ENCODE measurements around the gene DLG2. TPM values are rescaled to one million over a fixed set of nuclear protein-coding genes. Genes with fewer than 3 reads are reported as not detected.

Gene DLG2
- total and polyA plus RNA-seq, 2 of the 4 experiments (the other 2 are of a cell fraction) = 0.31 to 0.36 TPM

DNA sequence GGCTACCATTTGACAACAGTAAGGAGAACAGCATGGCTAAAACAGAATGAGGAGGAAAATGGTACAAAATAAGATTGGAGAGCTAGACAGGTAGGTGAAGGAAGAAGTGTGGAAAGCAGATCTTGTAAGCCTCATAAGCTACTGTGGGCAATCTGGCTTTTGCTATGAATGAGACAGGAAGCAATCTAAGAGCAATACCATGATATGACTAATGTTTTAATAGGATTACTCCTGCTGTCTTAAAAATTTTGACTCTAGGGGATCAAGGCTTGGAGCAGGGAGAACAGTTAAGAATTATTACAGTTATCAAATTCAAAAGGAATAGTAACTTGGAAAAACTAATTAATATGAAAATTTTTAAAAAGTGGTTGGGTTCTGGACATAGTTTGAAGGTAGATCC is 1174.9 kb downstream of the DLG2 start:
- Histone ChIP-seq H3K4ac (ENCODE audit: low read depth, low read length) (no peak overlapping the region), H2AK5ac (ENCODE audit: low read depth, low read length) (no peak overlapping the region), H3K4me3 (ENCODE audit: insufficient read depth, low read depth, low read length) (no peak overlapping the region), H3K9ac (ENCODE audit: low read depth, low read length) (no peak overlapping the region), H3K36me3 (ENCODE audit: control insufficient read depth, insufficient read depth, low read length) (no peaks in the 10 kb centered on the region), H2BK5ac (ENCODE audit: low read depth, low read length, poor library complexity, severe bottlenecking) (no peak overlapping the region), H3K4me2 (ENCODE audit: low read depth, low read length) (no peak overlapping the region), H3K27me3 (ENCODE audit: control insufficient read depth, insufficient read depth, low read length) (no peaks in the 10 kb centered on the region), H3K9me1 (ENCODE audit: insufficient read depth, low read length) (no peaks in the 10 kb centered on the region), H4K5ac (ENCODE audit: low read depth, low read length) (no peak overlapping the region), H3K27ac (ENCODE audit: insufficient read depth, low read length) (no peak overlapping the region), H4K20me1 (ENCODE audit: insufficient read depth, low read length) (no peaks in the 10 kb centered on the region), H4K91ac (ENCODE audit: insufficient read depth, low read depth, low read length) (no peak overlapping the region), H3K18ac (ENCODE audit: low read depth, low read length) (no peak overlapping the region), H2BK15ac (ENCODE audit: low read depth, low read length) (no peak overlapping the region), H3K9me3 (ENCODE audit: control insufficient read depth, insufficient read depth, low read length) (no peaks in the 10 kb centered on the region), H4K8ac (ENCODE audit: low read depth in 2 of 2, low read length in 2 of 2) (no peak overlapping the region), H2AFZ (replicated peaks; ENCODE audit: low read length, poor library complexity) (no peak overlapping the region), H3K23ac (ENCODE audit: low read depth, low read length) (no peak overlapping the region), H3K79me1 (ENCODE audit: low read depth in 1 of 2, low read length in 2 of 2) (no peaks in the 10 kb centered on the region), H3K4me1 (ENCODE audit: control insufficient read depth, insufficient read depth, low read length) (no peaks in the 10 kb centered on the region), H2AK9ac (replicated peaks; ENCODE audit: low read depth, low read length, poor library complexity) (no peak overlapping the region), H3K14ac (replicated peaks; ENCODE audit: low read depth, low read length) (no peak overlapping the region), H3K56ac (ENCODE audit: extremely low read depth, insufficient read depth, low read length) (no peak overlapping the region), H2BK20ac (ENCODE audit: low read depth, low read length) (no peak overlapping the region), H2BK120ac (ENCODE audit: low read depth, low read length) (no peak overlapping the region)
- CTCF ChIA-PET = no interaction called here
- dilution Hi-C loops (cut with HindIII; ENCODE audit: low sequenced_read_pairs, unreplicated experiment) (no loop called here), intact Hi-C loops (cut with micrococcal nuclease) (loop anchor here (10.0 kb wide), 1 partner anchor 57 kb away; no protein-coding TSS in a partner anchor), in situ Hi-C loops (cut with MboI; ENCODE audit: low sequenced_read_pairs) (no loop called here)
- no peak for ATAC-seq (ENCODE audit: low read depth)
- BruUV-seq (replicated peaks) = no TSS peak
- TF ChIP-seq POLR2A (IDR thresholded peaks at IDR 0.05; ENCODE audit: low read depth, low read length) (no peak), MXI1 (IDR thresholded peaks at IDR 0.05; ENCODE audit: borderline replicate concordance, low read depth, low read length) (no peak), CHD1 (IDR thresholded peaks at IDR 0.05; ENCODE audit: low read depth, low read length) (no peak), MAFK (IDR thresholded peaks at IDR 0.05; ENCODE audit: low read depth, low read length) (no peak), BHLHE40 (IDR thresholded peaks at IDR 0.05; ENCODE audit: low read depth, low read length) (no peak), MAZ (IDR thresholded peaks at IDR 0.05; ENCODE audit: borderline replicate concordance, low read depth, low read length) (no peak)
- TF ChIP-seq, protein P1, sequence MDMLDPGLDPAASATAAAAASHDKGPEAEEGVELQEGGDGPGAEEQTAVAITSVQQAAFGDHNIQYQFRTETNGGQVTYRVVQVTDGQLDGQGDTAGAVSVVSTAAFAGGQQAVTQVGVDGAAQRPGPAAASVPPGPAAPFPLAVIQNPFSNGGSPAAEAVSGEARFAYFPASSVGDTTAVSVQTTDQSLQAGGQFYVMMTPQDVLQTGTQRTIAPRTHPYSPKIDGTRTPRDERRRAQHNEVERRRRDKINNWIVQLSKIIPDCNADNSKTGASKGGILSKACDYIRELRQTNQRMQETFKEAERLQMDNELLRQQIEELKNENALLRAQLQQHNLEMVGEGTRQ (IDR thresholded peaks at IDR 0.05; ENCODE audit: low read depth, low read length) = no peak
- no peak for DNase-seq
- POLR2A ChIA-PET (ENCODE audit: unreplicated experiment) = no interaction called here

All from IMR-90 (cell line).